H9 (cell line): ENCODE data around the gene SCARB2. TPM values are rescaled to one million over a fixed set of nuclear protein-coding genes. Genes with fewer than 3 reads are reported as not detected.

Experiments used
- DNase-seq: peaks from one replicate; pipeline ENCODE4 v3.0.0-alpha.2; 2017
- H2AFZ ChIP-seq: one replicate; pipeline ENCODE4 v1.6.1; 2013; ENCODE audit warnings: mild to moderate bottlenecking, low read length, control low read depth, moderate library complexity
- H2AK5ac ChIP-seq: 2 replicates; pipeline ENCODE4 v1.6.1; 2013; ENCODE audit warnings: low read length, control low read depth, mixed read lengths; ENCODE audit not compliant: insufficient read length
- H2BK120ac ChIP-seq: one replicate; pipeline ENCODE4 v1.6.1; 2013; ENCODE audit warnings: low read depth, mild to moderate bottlenecking, low read length, control low read depth, inconsistent platforms; ENCODE audit not compliant: poor library complexity, severe bottlenecking
- H2BK12ac ChIP-seq: 2 replicates; pipeline ENCODE4 v1.6.1; 2013; ENCODE audit warnings: low read length, control low read depth, mixed read lengths, low read depth; ENCODE audit not compliant: insufficient read length
- H2BK15ac ChIP-seq: 2 replicates; pipeline ENCODE4 v1.6.1; 2013; ENCODE audit warnings: low read depth, low read length, control low read depth
- H2BK20ac ChIP-seq: one replicate; pipeline ENCODE4 v1.6.1; 2013; ENCODE audit warnings: low read depth, mild to moderate bottlenecking, low read length, control low read depth, inconsistent platforms; ENCODE audit not compliant: poor library complexity, severe bottlenecking
- H2BK5ac ChIP-seq: 2 replicates; pipeline ENCODE4 v1.6.1; 2013; ENCODE audit warnings: low read length, control low read depth, mixed read lengths; ENCODE audit not compliant: insufficient read length
- H3K14ac ChIP-seq: 2 replicates; pipeline ENCODE4 v1.6.1; 2013; ENCODE audit warnings: low read length, control low read depth; ENCODE audit not compliant: insufficient read depth
- H3K18ac ChIP-seq: 2 replicates; pipeline ENCODE4 v1.6.1; 2013; ENCODE audit warnings: low read depth, mild to moderate bottlenecking, mixed read lengths, low read length, control low read depth; ENCODE audit not compliant: insufficient read length
- H3K23ac ChIP-seq: 2 replicates; pipeline ENCODE4 v1.6.1; 2013; ENCODE audit warnings: low read length, control low read depth, mixed read lengths, low read depth; ENCODE audit not compliant: insufficient read length
- H3K23me2 ChIP-seq: 2 replicates; pipeline ENCODE4 v1.6.1; 2013; ENCODE audit warnings: low read depth, mild to moderate bottlenecking, mixed read lengths, low read length, control low read depth; ENCODE audit not compliant: insufficient read length, poor library complexity, severe bottlenecking
- H3K27ac ChIP-seq: 2 replicates; pipeline ENCODE4 v1.5.1; 2013; ENCODE audit warnings: low read length, control low read depth, mixed read lengths, low read depth; ENCODE audit not compliant: insufficient read length
- H3K27me3 ChIP-seq: 2 replicates; pipeline ENCODE4 v1.6.1; 2013; ENCODE audit warnings: low read length, control low read depth, inconsistent platforms; ENCODE audit not compliant: insufficient read depth
- H3K4ac ChIP-seq: 2 replicates; pipeline ENCODE4 v1.6.1; 2013; ENCODE audit warnings: low read depth, mild to moderate bottlenecking, control low read depth, inconsistent platforms, low read length, moderate library complexity
- H3K4me1 ChIP-seq: 2 replicates; pipeline ENCODE4 v1.6.1; 2013; ENCODE audit warnings: low read length, control low read depth, inconsistent platforms; ENCODE audit not compliant: insufficient read depth
- H3K4me2 ChIP-seq: 2 replicates; pipeline ENCODE4 v1.6.1; 2013; ENCODE audit warnings: low read length, control low read depth, mixed read lengths; ENCODE audit not compliant: insufficient read length, insufficient read depth
- H3K56ac ChIP-seq: 2 replicates; pipeline ENCODE4 v1.6.1; 2013; ENCODE audit warnings: low read depth, mild to moderate bottlenecking, mixed read lengths, low read length, control low read depth; ENCODE audit not compliant: insufficient read length
- H3K79me1 ChIP-seq: 2 replicates; pipeline ENCODE4 v1.6.1; 2013; ENCODE audit warnings: low read depth, mild to moderate bottlenecking, moderate library complexity, low read length, control low read depth, inconsistent platforms; ENCODE audit not compliant: insufficient read depth, poor library complexity, severe bottlenecking
- H3K79me2 ChIP-seq: 2 replicates; pipeline ENCODE4 v1.6.1; 2013; ENCODE audit warnings: low read length, control low read depth, inconsistent platforms; ENCODE audit not compliant: insufficient read depth
- H3K9ac ChIP-seq: 2 replicates; pipeline ENCODE4 v1.6.1; 2013; ENCODE audit warnings: low read length, control low read depth, mixed read lengths; ENCODE audit not compliant: insufficient read length; ENCODE audit errors: extremely low read depth
- H3K9me3 ChIP-seq: one replicate; pipeline ENCODE4 v1.6.1; 2013; ENCODE audit warnings: low read depth, low read length, inconsistent platforms; ENCODE audit not compliant: control insufficient read depth
- H3T11ph ChIP-seq: one replicate; pipeline ENCODE4 v1.6.1; 2013; ENCODE audit warnings: mild to moderate bottlenecking, low read length, control low read depth, inconsistent platforms
- H4K20me1 ChIP-seq: one replicate; pipeline ENCODE4 v1.6.1; 2013; ENCODE audit not compliant: control insufficient read depth, insufficient read length, insufficient read depth
- H4K5ac ChIP-seq: 2 replicates; pipeline ENCODE4 v1.6.1; 2013; ENCODE audit warnings: low read depth, mild to moderate bottlenecking, mixed read lengths, low read length, control low read depth; ENCODE audit not compliant: insufficient read length
- H4K8ac ChIP-seq: replicated peaks from 2 replicates; pipeline ENCODE4 v1.6.1; 2013; ENCODE audit warnings: low read length, control low read depth, mixed read lengths, low read depth; ENCODE audit not compliant: insufficient read length
- H4K91ac ChIP-seq: 2 replicates; pipeline ENCODE4 v1.6.1; 2013; ENCODE audit warnings: low read depth, mild to moderate bottlenecking, moderate library complexity, mixed read lengths, low read length, control low read depth; ENCODE audit not compliant: insufficient read length
- H3K27ac Mint-ChIP-seq, 3 experiments: 2 replicates in 2 of 3; 3 replicates in 1 of 3; pipeline ENCODE4 v1.8.0; 2020 to 2021; ENCODE audit warnings: mixed read lengths in 3 of 3, mild to moderate bottlenecking in 1 of 3, moderate library complexity in 1 of 3
- H3K27me3 Mint-ChIP-seq: 2 replicates; pipeline ENCODE4 v1.8.0; 2021; ENCODE audit warnings: low read depth, mild to moderate bottlenecking, moderate library complexity, mixed read lengths
- H3K36me3 Mint-ChIP-seq, 3 experiments: 2 replicates in 2 of 3; 3 replicates in 1 of 3; pipeline ENCODE4 v1.8.0; 2020 to 2021; ENCODE audit warnings: low read depth in 3 of 3, mixed read lengths in 3 of 3; ENCODE audit not compliant: insufficient read depth in 1 of 3
- H3K4me1 Mint-ChIP-seq, 2 experiments: 2 replicates each; pipeline ENCODE4 v1.8.0; 2020; ENCODE audit warnings: mixed read lengths in 2 of 2
- H3K4me3 Mint-ChIP-seq, 2 experiments: 2 replicates in 1 of 2; 3 replicates in 1 of 2; pipeline ENCODE4 v1.8.0; 2020 to 2021; ENCODE audit warnings: mild to moderate bottlenecking in 2 of 2, mixed read lengths in 2 of 2, moderate library complexity in 1 of 2
- H3K9me3 Mint-ChIP-seq, 2 experiments: 2 replicates in 1 of 2; 3 replicates in 1 of 2; pipeline ENCODE4 v1.8.0; 2020; ENCODE audit warnings: mild to moderate bottlenecking in 2 of 2, mixed read lengths in 2 of 2, moderate library complexity in 1 of 2
- CTCF ChIP-seq: fragments of 200-600 bp; sonication (generic); conservative IDR thresholded peaks from 3 replicates; pipeline ENCODE4 v1.8.0; 2021; ENCODE audit warnings: antibody characterized with exemption, mild to moderate bottlenecking
- WGBS: extraction: QIAGEN DNeasy Blood & Tissue Kit; methylation state at CpG from one replicate; pipeline ENCODE4 v1.1.7; 2013; ENCODE audit warnings: missing lambda C conversion rate, low lambda C conversion rate, mixed read lengths; ENCODE audit not compliant: insufficient read length; ENCODE audit errors: extremely low coverage; 5-methylcytosine and 5-hydroxymethylcytosine counted together
- total RNA-seq: library from RNA; stranded (reverse); gene quantifications from 2 replicates; pipeline ENCODE4 v1.2.1, GENCODE V29; 2021

Gene SCARB2
- total RNA-seq, 1 experiment from 2014 or later = 36.4 TPM

DNA sequence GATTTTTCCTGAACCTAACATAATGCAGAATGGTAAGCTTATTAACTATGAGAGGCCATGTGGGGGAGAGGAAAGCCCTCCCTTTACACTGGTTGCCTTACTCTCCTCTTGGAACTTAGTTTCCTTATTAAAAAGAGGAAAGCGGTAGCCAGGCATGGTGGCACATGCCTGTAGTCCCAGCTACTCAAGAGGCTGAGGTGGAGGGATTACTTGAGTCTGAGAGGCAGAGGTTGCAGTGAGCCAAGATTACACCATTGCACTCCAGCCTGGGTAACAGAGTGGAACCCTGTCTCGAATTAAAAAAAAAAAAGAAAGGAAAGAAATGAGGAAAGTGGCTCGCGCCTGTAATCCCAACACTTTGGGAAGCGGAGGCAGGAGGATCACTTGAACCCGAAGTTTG lies 39.9 kb upstream of the SCARB2 start:
- Histone ChIP-seq H4K5ac (no peak overlapping the region), H3K79me2 (no peaks in the 10 kb centered on the region), H2BK12ac (no peak overlapping the region), H2AK5ac (no peak overlapping the region), H2BK120ac (no peak overlapping the region), H3K23ac (no peak overlapping the region), H4K8ac (no peak overlapping the region), H3K4me1 (peaks cover 2% of the 10 kb centered on the region; the same call in 1 of the 2 replicates), H2AFZ (no peak overlapping the region), H3K4ac (no peak overlapping the region), H3K56ac (no peak overlapping the region), H3T11ph (no peak overlapping the region), H3K23me2 (peaks cover 7% of the 10 kb centered on the region), H3K9me3 (no peaks in the 10 kb centered on the region), H2BK15ac (no peak overlapping the region), H3K27ac (no peak overlapping the region), H3K79me1 (no peaks in the 10 kb centered on the region), H3K27me3 (no peaks in the 10 kb centered on the region), H2BK5ac (no peak overlapping the region), H3K18ac (no peak overlapping the region), H3K4me2 (no peak overlapping the region), H2BK20ac (no peak overlapping the region), H4K91ac (no peak overlapping the region), H3K14ac (no peak overlapping the region), H3K9ac (no peak overlapping the region), H4K20me1 (no peaks in the 10 kb centered on the region)
- no CpG with 5 or more reads among the region's 6 CpGs for WGBS
- H3K27ac Mint-ChIP-seq = no peak overlapping the region
- H3K36me3 Mint-ChIP-seq = no peaks in the 10 kb centered on the region
- no peaks in the 10 kb centered on the region for H3K9me3 Mint-ChIP-seq
- no peak overlapping the region for H3K4me3 Mint-ChIP-seq
- TF ChIP-seq CTCF = no peak
- no peak for DNase-seq
- peaks cover 17 to 18% of the 10 kb centered on the region in 2 experiments for H3K4me1 Mint-ChIP-seq
- H3K27me3 Mint-ChIP-seq = peaks cover 57% of the 10 kb centered on the region
